SU-DHL-6 (cell line): ENCODE data around the gene LRRC56.

Source experiments
- H2AFZ ChIP-seq: fragments of 200-600 bp; sonication (generic); 2 replicates; pipeline ENCODE4 v1.6.1; 2014; ENCODE audit warnings: low read depth, mild to moderate bottlenecking, moderate library complexity, mixed read lengths, antibody characterized with exemption, low read length; ENCODE audit not compliant: severe bottlenecking
- H3F3A ChIP-seq: fragments of 200-600 bp; shearing (Covaris generic); 2 replicates; pipeline ENCODE4 v1.6.0; 2016; ENCODE audit warnings: antibody characterized with exemption, mild to moderate bottlenecking; ENCODE audit not compliant: insufficient read depth
- H3K27ac ChIP-seq: fragments of 200-600 bp; sonication (generic); 2 replicates; pipeline ENCODE4 v1.5.1; 2016; ENCODE audit warnings: low read depth, mild to moderate bottlenecking, low read length, moderate library complexity, mixed read lengths
- H3K27me3 ChIP-seq: fragments of 200-600 bp; sonication (generic), shearing (Covaris generic); 2 replicates; pipeline ENCODE4 v1.6.0; 2014; ENCODE audit warnings: mild to moderate bottlenecking, low read length
- H3K36me3 ChIP-seq: fragments of 200-600 bp; sonication (generic); 2 replicates; pipeline ENCODE4 v1.6.1; 2014; ENCODE audit warnings: mild to moderate bottlenecking, low read length, mixed read lengths
- H3K4me2 ChIP-seq: fragments of 300-600, 200-600 bp; shearing (Covaris generic), sonication (generic); 2 replicates; pipeline ENCODE4 v1.6.0; 2014; ENCODE audit warnings: low read length, low read depth, mild to moderate bottlenecking; ENCODE audit not compliant: poor library complexity, severe bottlenecking
- H3K4me3 ChIP-seq: fragments of 200-600 bp; sonication (generic); 2 replicates; pipeline ENCODE4 v1.5.1; 2014; ENCODE audit warnings: antibody characterized with exemption, low read length, mild to moderate bottlenecking, mixed read lengths; ENCODE audit not compliant: insufficient read depth, poor library complexity, severe bottlenecking
- H3K79me2 ChIP-seq: fragments of 200-600 bp; sonication (generic); 2 replicates; pipeline ENCODE4 v1.6.1; 2014; ENCODE audit warnings: mild to moderate bottlenecking, low read length, moderate library complexity; ENCODE audit not compliant: insufficient read depth
- H3K9ac ChIP-seq: fragments of 200-600 bp; sonication (generic); 2 replicates; pipeline ENCODE4 v1.7.0; 2014; ENCODE audit warnings: mild to moderate bottlenecking, low read length
- H3K9me2 ChIP-seq: fragments of 200-600 bp; sonication (generic); replicated peaks from 2 replicates; pipeline ENCODE4 v1.6.1; 2014; ENCODE audit warnings: low read length; ENCODE audit not compliant: insufficient read depth
- H3K9me3 ChIP-seq: fragments of 200-600 bp; sonication (generic); 2 replicates; pipeline ENCODE4 v1.6.1; 2014; ENCODE audit warnings: low read length, mixed read lengths; ENCODE audit not compliant: insufficient read depth
- H4K20me1 ChIP-seq: fragments of 200-600 bp; sonication (generic); 2 replicates; pipeline ENCODE4 v1.6.1; 2014; ENCODE audit warnings: low read depth, mild to moderate bottlenecking, antibody characterized with exemption, low read length, moderate library complexity, mixed read lengths
- EZH2phosphoT487 ChIP-seq: fragments of 200-600 bp; sonication (generic), shearing (Covaris generic); conservative IDR thresholded peaks from 2 replicates; pipeline ENCODE4 v1.6.1; 2018; ENCODE audit warnings: mild to moderate bottlenecking, antibody characterized with exemption, low read length, moderate library complexity, mixed read lengths
- TF ChIP-seq, protein P1 (sequence below): fragments of 200-600 bp; sonication (generic); IDR thresholded peaks from one replicate; pipeline ENCODE4 v1.5.1; 2017; ENCODE audit warnings: antibody characterized with exemption, mild to moderate bottlenecking, low read length, moderate library complexity; ENCODE audit not compliant: insufficient read depth, poor library complexity, severe bottlenecking

The LRRC56 gene

DNA sequence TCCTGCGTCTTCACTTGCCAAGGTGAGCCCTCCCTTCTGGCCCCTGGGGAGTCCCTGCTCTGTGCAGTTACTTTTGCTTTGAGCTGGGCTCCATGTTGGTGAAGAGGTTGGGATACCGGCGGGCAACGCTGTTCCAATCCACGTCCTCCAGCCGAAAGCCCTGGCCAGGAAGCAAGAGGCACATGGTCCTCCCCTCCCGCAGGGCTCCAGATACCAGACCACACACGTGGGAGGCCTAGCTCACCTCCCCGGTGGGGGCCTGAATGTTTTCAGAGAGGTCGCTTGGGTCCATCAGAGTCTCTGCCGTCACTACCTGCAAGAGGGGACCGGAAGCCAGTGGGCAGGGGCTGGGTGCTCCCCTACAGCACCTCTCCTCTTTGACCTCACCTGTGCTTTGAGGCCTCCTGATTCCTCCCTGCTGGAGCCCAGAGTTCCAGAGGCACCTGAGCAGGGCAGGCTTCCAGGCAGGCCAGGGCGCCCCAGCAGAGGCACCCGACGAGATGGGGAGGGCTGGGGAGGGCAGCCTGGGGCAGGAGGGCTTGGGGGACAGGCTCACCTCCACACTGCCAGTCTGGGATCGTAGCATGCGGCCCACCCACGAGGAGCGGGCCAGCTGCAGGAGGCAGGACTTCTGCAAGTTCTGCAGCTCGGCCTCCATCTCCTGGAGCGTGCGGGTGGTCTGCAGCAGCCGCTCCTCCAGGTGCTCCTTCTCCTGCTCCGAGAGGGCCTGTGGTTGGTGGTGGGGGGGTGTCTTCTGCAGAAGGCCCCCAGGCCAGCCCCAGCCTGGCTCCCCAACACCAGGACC is 20.2 kb downstream of the LRRC56 start:
- Histone ChIP-seq H3K4me2 (no peak overlapping the region), H3K9ac (no peak overlapping the region), H3K36me3 (no peaks in the 10 kb centered on the region), H3K27me3 (no peaks in the 10 kb centered on the region), H3K27ac (no peak overlapping the region), H3K4me3 (no peak overlapping the region), H3F3A (0 out of 2 replicates have a peak, but pooled peaks cover 3% of the 10 kb centered on the region), H3K9me3 (no peaks in the 10 kb centered on the region), H4K20me1 (no peaks in the 10 kb centered on the region), H2AFZ (no peak overlapping the region), H3K79me2 (no peaks in the 10 kb centered on the region; the same call in 1 of the 2 replicates), H3K9me2 (no peaks in the 10 kb centered on the region)
- no peak for TF ChIP-seq EZH2phosphoT487
- TF ChIP-seq, protein P1, sequence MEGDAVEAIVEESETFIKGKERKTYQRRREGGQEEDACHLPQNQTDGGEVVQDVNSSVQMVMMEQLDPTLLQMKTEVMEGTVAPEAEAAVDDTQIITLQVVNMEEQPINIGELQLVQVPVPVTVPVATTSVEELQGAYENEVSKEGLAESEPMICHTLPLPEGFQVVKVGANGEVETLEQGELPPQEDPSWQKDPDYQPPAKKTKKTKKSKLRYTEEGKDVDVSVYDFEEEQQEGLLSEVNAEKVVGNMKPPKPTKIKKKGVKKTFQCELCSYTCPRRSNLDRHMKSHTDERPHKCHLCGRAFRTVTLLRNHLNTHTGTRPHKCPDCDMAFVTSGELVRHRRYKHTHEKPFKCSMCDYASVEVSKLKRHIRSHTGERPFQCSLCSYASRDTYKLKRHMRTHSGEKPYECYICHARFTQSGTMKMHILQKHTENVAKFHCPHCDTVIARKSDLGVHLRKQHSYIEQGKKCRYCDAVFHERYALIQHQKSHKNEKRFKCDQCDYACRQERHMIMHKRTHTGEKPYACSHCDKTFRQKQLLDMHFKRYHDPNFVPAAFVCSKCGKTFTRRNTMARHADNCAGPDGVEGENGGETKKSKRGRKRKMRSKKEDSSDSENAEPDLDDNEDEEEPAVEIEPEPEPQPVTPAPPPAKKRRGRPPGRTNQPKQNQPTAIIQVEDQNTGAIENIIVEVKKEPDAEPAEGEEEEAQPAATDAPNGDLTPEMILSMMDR = no peak

DNA sequence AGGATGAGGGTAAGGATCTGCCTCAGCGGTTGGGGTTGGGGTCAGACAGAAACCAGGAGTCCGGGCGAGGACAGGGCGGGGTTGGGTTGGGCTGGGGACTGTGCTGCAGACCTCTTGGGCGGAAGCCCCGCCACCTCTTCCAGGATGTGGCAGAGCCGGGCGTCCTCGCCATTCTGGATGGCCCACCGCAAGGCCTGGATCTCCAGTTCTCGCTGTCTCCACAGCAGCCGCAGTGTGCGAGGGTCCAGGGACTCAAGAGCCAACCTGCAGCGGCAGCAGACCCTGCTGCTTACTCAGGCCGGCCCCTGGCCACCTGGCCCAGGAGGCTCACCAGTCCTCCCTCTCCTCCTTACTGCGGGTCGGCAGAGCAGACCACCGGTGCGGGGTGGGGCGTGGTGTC is 21.2 kb downstream of the LRRC56 start:
- Histone ChIP-seq H3K9me3 (no peaks in the 10 kb centered on the region), H3K27me3 (no peaks in the 10 kb centered on the region), H4K20me1 (no peaks in the 10 kb centered on the region), H3K36me3 (no peaks in the 10 kb centered on the region), H3K9me2 (no peaks in the 10 kb centered on the region), H3K4me3 (no peak overlapping the region), H2AFZ (no peak overlapping the region), H3K27ac (no peak overlapping the region), H3F3A (0 out of 2 replicates have a peak, but pooled peaks cover 3% of the 10 kb centered on the region), H3K79me2 (no peaks in the 10 kb centered on the region; the same call in 1 of the 2 replicates), H3K9ac (no peak overlapping the region), H3K4me2 (no peak overlapping the region)
- TF ChIP-seq EZH2phosphoT487 = no peak
- TF ChIP-seq, protein P1 = no peak

DNA sequence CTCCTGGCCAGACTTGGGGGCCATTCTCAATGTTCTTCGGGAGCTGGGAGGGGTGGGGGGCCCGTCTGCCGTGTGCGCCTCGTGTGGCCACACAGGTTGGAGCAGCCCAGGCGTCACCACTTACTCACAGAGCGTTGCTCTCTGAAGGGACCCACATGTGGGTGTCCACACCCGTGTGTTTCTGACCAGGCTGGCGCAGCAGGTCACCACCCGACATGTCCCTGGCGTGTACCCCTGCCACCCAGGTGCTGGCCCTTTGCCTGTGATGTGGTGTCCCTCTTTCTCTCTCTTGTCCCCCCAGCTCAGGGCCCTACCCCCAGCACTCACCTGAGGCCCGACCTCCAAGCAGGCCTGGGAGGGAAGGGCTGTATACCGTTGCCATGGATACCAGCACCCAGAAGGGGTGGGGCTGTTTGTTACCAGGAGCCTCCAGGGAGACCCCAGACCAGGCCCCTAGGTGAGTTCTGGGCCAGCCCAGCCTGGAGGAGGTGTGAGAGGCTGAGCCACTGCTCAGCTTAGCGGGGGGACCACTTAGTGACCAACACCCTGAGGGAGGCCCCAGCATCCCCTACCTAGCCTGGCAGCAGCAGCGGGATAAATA is 21.8 kb downstream of the LRRC56 start:
- no peak overlapping the region for H3K4me3 ChIP-seq
- 0 out of 2 replicates have a peak, but pooled peaks cover 3% of the 10 kb centered on the region for H3F3A ChIP-seq
- H3K4me2 ChIP-seq = no peak overlapping the region
- H3K27ac ChIP-seq = no peak overlapping the region
- H3K9me2 ChIP-seq = no peaks in the 10 kb centered on the region
- H3K79me2 ChIP-seq = no peaks in the 10 kb centered on the region; the same call in 1 of the 2 replicates
- H4K20me1 ChIP-seq = no peaks in the 10 kb centered on the region
- H3K36me3 ChIP-seq = no peaks in the 10 kb centered on the region
- TF ChIP-seq EZH2phosphoT487 = no peak
- TF ChIP-seq, protein P1 = no peak
- no peak overlapping the region for H2AFZ ChIP-seq
- no peaks in the 10 kb centered on the region for H3K9me3 ChIP-seq
- H3K9ac ChIP-seq = no peak overlapping the region
- H3K27me3 ChIP-seq = no peaks in the 10 kb centered on the region
